Neural cell (in vitro differentiated cells): ENCODE results near the gene BARHL2. TPM values are rescaled to one million over a fixed set of nuclear protein-coding genes. Genes with fewer than 3 reads are reported as not detected.

Source experiments
- H2AFZ ChIP-seq: fragments of 200-600, 300-800 bp; sonication (generic), shearing (Covaris generic); 2 replicates; pipeline ENCODE4 v1.6.0; 2014; ENCODE audit warnings: low read depth, mild to moderate bottlenecking, antibody characterized with exemption, low read length, moderate library complexity
- H3F3A ChIP-seq: fragments of 200-600 bp; shearing (Covaris generic); 2 replicates; pipeline ENCODE4 v1.6.1; 2016; ENCODE audit warnings: mild to moderate bottlenecking, moderate library complexity, mixed read lengths, antibody characterized with exemption, low read length; ENCODE audit not compliant: insufficient read depth, poor library complexity, severe bottlenecking
- H3K27ac ChIP-seq: fragments of 200-600, 300-800 bp; sonication (generic), shearing (Covaris generic); 2 replicates; pipeline ENCODE4 v1.5.1; 2014; ENCODE audit warnings: mild to moderate bottlenecking, low read length, moderate library complexity
- H3K27me3 ChIP-seq: fragments of 300-800, 200-600 bp; sonication (generic), shearing (Covaris generic); 2 replicates; pipeline ENCODE4 v1.6.0; 2014; ENCODE audit warnings: mild to moderate bottlenecking, low read depth, low read length, moderate library complexity; ENCODE audit not compliant: insufficient read depth
- H3K36me3 ChIP-seq: fragments of 300-800, 200-600 bp; sonication (generic), shearing (Covaris generic); 2 replicates; pipeline ENCODE4 v1.5.1; 2014; ENCODE audit warnings: mild to moderate bottlenecking, antibody characterized with exemption, low read length, moderate library complexity; ENCODE audit not compliant: insufficient read depth
- H3K4me2 ChIP-seq: fragments of 300-800, 200-600 bp; sonication (generic), shearing (Covaris generic); 2 replicates; pipeline ENCODE4 v1.6.0; 2014; ENCODE audit warnings: mild to moderate bottlenecking, low read length
- H3K4me3 ChIP-seq: fragments of 300-800, 200-600 bp; sonication (generic), shearing (Covaris generic); 2 replicates; pipeline ENCODE4 v1.5.1; 2014; ENCODE audit warnings: mild to moderate bottlenecking, low read length, moderate library complexity
- H3K79me2 ChIP-seq: fragments of 200-600 bp; shearing (Covaris generic); replicated peaks from 2 replicates; pipeline ENCODE4 v1.6.0; 2014; ENCODE audit warnings: mild to moderate bottlenecking, low read length, moderate library complexity; ENCODE audit not compliant: insufficient read depth
- H3K9ac ChIP-seq: fragments of 300-800, 200-600 bp; sonication (generic), shearing (Covaris generic); 2 replicates; pipeline ENCODE4 v1.6.1; 2016; ENCODE audit warnings: mild to moderate bottlenecking, low read length, mixed read lengths
- H3K9me2 ChIP-seq: fragments of 200-600 bp; shearing (Covaris generic); 2 replicates; pipeline ENCODE4 v1.6.1; 2016; ENCODE audit warnings: mild to moderate bottlenecking, low read length, mixed read lengths; ENCODE audit not compliant: insufficient read depth
- H3K9me3 ChIP-seq: fragments of 200-600, 300-800 bp; sonication (generic), shearing (Covaris generic); 2 replicates; pipeline ENCODE4 v1.6.1; 2016; ENCODE audit warnings: mild to moderate bottlenecking, mixed run types, low read length, moderate library complexity, mixed read lengths
- H4K20me1 ChIP-seq: fragments of 200-600 bp; shearing (Covaris generic); 2 replicates; pipeline ENCODE4 v1.6.1; 2016; ENCODE audit warnings: mild to moderate bottlenecking, mixed run types; ENCODE audit not compliant: insufficient read depth
- CTCF ChIP-seq: fragments of 450-650 bp; IDR thresholded peaks from 2 replicates; pipeline ENCODE4 v1.5.1; 2014; ENCODE audit warnings: antibody characterized with exemption, mild to moderate bottlenecking, moderate library complexity; ENCODE audit not compliant: poor library complexity, severe bottlenecking
- EP300 ChIP-seq: fragments of 450-650 bp; conservative IDR thresholded peaks from 2 replicates; pipeline ENCODE4 v1.6.1; 2014; ENCODE audit warnings: antibody characterized with exemption, mild to moderate bottlenecking, moderate library complexity; ENCODE audit not compliant: poor library complexity, severe bottlenecking
- EZH2 ChIP-seq: fragments of 200-600, 300-800 bp; shearing (Covaris generic), sonication (generic); IDR thresholded peaks from 2 replicates; pipeline ENCODE4 v1.6.1; 2014; ENCODE audit warnings: antibody characterized with exemption, low read length, borderline replicate concordance, mild to moderate bottlenecking; ENCODE audit not compliant: insufficient read depth, poor library complexity, severe bottlenecking
- RAD21 ChIP-seq: fragments of 450-650 bp; conservative IDR thresholded peaks from 2 replicates; pipeline ENCODE4 v1.6.1; 2014; ENCODE audit warnings: antibody characterized with exemption, mild to moderate bottlenecking, moderate library complexity
- REST ChIP-seq: IDR thresholded peaks from 2 replicates; pipeline ENCODE4 v1.6.1; 2012; ENCODE audit warnings: borderline replicate concordance
- polyA plus RNA-seq: library from polyadenylated mRNA; depleted of rRNA; stranded (reverse); fragments of >200 nt; gene quantifications from 2 replicates; pipeline ENCODE4 v1.2.3, GENCODE V29; 2014

Gene BARHL2
- polyA plus RNA-seq, 1 donor from 2014 or later: not detected

GRCh38 chr1:90729504-90730242 is 12.6 kb upstream of the BARHL2 start:
- H3K4me2 ChIP-seq: no peak overlapping the region
- no peak overlapping the region for H3K4me3 ChIP-seq
- H3F3A ChIP-seq: no peaks in the 10 kb centered on the region

More at GRCh38 chr1:90729504-90730242, 12.6 kb upstream of the BARHL2 start:
- Histone ChIP-seq H3K9me3 (no peaks in the 10 kb centered on the region), H4K20me1 (no peaks in the 10 kb centered on the region), H3K9me2 (no peaks in the 10 kb centered on the region), H3K27me3 (peaks cover 100% of the 10 kb centered on the region), H3K36me3 (no peaks in the 10 kb centered on the region), H3K79me2 (no peaks in the 10 kb centered on the region), H3K9ac (no peak overlapping the region), H3K27ac (no peak overlapping the region), H2AFZ (no peak overlapping the region)
- TF ChIP-seq REST: no peak
- TF ChIP-seq RAD21: no peak
- TF ChIP-seq CTCF: peak; percentile 40
- TF ChIP-seq EZH2: no peak
- TF ChIP-seq EP300: no peak
